Fibroblast of lung (primary cell): ENCODE data around the gene KRTAP9-7. TPM values are rescaled to one million over a fixed set of nuclear protein-coding genes. Genes with fewer than 3 reads are reported as not detected.
A peak's percentile ranks its signal among the peaks of the same experiment; 100 is the strongest.

ENCODE experiments used
- DNase-seq, 2 donors: peaks; one replicate each; pipeline versions ENCODE4 v3.0.0 to v3.0.0-alpha.2; 2010; ENCODE audit warnings: low read depth in 2 of 2
- H2AFZ ChIP-seq: 2 replicates; pipeline ENCODE4 v1.5.1; 2012; ENCODE audit warnings: low read length, control low read depth, inconsistent platforms
- H3K27ac ChIP-seq: 2 replicates; pipeline ENCODE4 v1.5.1; 2011; ENCODE audit warnings: low read length, control low read depth; ENCODE audit not compliant: insufficient read depth
- H3K27me3 ChIP-seq: 2 replicates; pipeline ENCODE4 v1.5.1; 2011; ENCODE audit warnings: mild to moderate bottlenecking, low read length; ENCODE audit not compliant: control insufficient read depth, insufficient read depth
- H3K36me3 ChIP-seq: 2 replicates; pipeline ENCODE4 v1.5.1; 2011; ENCODE audit warnings: low read length; ENCODE audit not compliant: control insufficient read depth, insufficient read depth
- H3K4me1 ChIP-seq: 2 replicates; pipeline ENCODE4 v1.5.1; 2011; ENCODE audit warnings: low read length; ENCODE audit not compliant: control insufficient read depth, insufficient read depth; ENCODE audit errors: extremely low read depth
- H3K4me2 ChIP-seq: 2 replicates; pipeline ENCODE4 v1.5.1; 2011; ENCODE audit warnings: low read length, control low read depth; ENCODE audit not compliant: insufficient read depth; ENCODE audit errors: extremely low read depth
- H3K4me3 ChIP-seq, 4 experiments: fragments of 200-600 bp in 1 of 4; sonication (generic) in 1 of 4; replicated peaks in 1 of 4; 2 replicates each; pipeline ENCODE4 v1.5.1; 2011 to 2016; ENCODE audit warnings: low read length in 4 of 4, low read depth in 3 of 4, mild to moderate bottlenecking in 3 of 4, control low read depth in 2 of 4, inconsistent platforms in 1 of 4, mixed read lengths in 1 of 4; ENCODE audit not compliant: insufficient read depth in 1 of 4; ENCODE audit errors: control extremely low read depth in 1 of 4
- H3K79me2 ChIP-seq: 2 replicates; pipeline ENCODE4 v1.5.1; 2012; ENCODE audit warnings: mild to moderate bottlenecking, low read length, inconsistent platforms; ENCODE audit not compliant: control insufficient read depth, insufficient read depth
- H3K9ac ChIP-seq: 2 replicates; pipeline ENCODE4 v1.5.1; 2011; ENCODE audit warnings: mild to moderate bottlenecking, low read length, control low read depth; ENCODE audit not compliant: insufficient read depth
- H3K9me3 ChIP-seq: 2 replicates; pipeline ENCODE4 v1.5.1; 2012; ENCODE audit warnings: low read depth, low read length; ENCODE audit not compliant: control insufficient read depth, insufficient read depth
- H4K20me1 ChIP-seq: 2 replicates; pipeline ENCODE4 v1.5.1; 2011; ENCODE audit warnings: low read length; ENCODE audit not compliant: control insufficient read depth, insufficient read depth; ENCODE audit errors: extremely low read depth
- EZH2 ChIP-seq: IDR thresholded peaks from 2 replicates; pipeline ENCODE4 v1.5.1; 2012; ENCODE audit warnings: low read length, control low read depth, mild to moderate bottlenecking; ENCODE audit errors: missing control alignments
- polyA plus RNA-seq, 2 donors: library from polyadenylated mRNA; depleted of rRNA in 1 of 2; stranded (reverse) in 1 of 2; unstranded in 1 of 2; fragments of >200 nt; gene quantifications; 2 replicates each; pipeline ENCODE4 v1.2.1, GENCODE V29; 2011 to 2012; ENCODE audit warnings: missing spikeins in 1 of 2
- total RNA-seq: library from RNA; depleted of rRNA; stranded (reverse); fragments of >200 nt; gene quantifications from 2 replicates; pipeline ENCODE4 v1.2.1, GENCODE V29; 2014
- TF ChIP-seq, protein P1 (sequence below), 2 donors: IDR thresholded peaks in 1 of 2; conservative IDR thresholded peaks in 1 of 2; 1 replicate in 1 of 2; 2 replicates in 1 of 2; pipeline ENCODE4 v1.5.1; 2011 to 2012; ENCODE audit warnings: low read length in 2 of 2, control low read depth in 1 of 2, inconsistent platforms in 1 of 2, low read depth in 1 of 2, mild to moderate bottlenecking in 1 of 2

KRTAP9-7 gene
- total and polyA plus RNA-seq, 2 donors (not counting 1 experiment from before 2014, with no cell fraction given), result not detected

GRCh38 chr17:41296846-41297245 lies 21.3 kb downstream of the KRTAP9-7 start:
- TF ChIP-seq EZH2, result no peak
- TF ChIP-seq, protein P1, sequence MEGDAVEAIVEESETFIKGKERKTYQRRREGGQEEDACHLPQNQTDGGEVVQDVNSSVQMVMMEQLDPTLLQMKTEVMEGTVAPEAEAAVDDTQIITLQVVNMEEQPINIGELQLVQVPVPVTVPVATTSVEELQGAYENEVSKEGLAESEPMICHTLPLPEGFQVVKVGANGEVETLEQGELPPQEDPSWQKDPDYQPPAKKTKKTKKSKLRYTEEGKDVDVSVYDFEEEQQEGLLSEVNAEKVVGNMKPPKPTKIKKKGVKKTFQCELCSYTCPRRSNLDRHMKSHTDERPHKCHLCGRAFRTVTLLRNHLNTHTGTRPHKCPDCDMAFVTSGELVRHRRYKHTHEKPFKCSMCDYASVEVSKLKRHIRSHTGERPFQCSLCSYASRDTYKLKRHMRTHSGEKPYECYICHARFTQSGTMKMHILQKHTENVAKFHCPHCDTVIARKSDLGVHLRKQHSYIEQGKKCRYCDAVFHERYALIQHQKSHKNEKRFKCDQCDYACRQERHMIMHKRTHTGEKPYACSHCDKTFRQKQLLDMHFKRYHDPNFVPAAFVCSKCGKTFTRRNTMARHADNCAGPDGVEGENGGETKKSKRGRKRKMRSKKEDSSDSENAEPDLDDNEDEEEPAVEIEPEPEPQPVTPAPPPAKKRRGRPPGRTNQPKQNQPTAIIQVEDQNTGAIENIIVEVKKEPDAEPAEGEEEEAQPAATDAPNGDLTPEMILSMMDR (conservative IDR thresholded peaks at IDR 0.05 in 1 of 2, IDR thresholded peaks at IDR 0.05 in 1 of 2; ENCODE audit: low read depth in 1 of 2, low read length in 2 of 2), result no peak
- no peak for DNase-seq
- Histone ChIP-seq H3K4me3 (no peak overlapping the region), H4K20me1 (no peaks in the 10 kb centered on the region), H3K9ac (no peak overlapping the region), H3K4me2 (no peak overlapping the region), H3K79me2 (no peaks in the 10 kb centered on the region), H3K4me1 (no peaks in the 10 kb centered on the region), H3K27me3 (no peaks in the 10 kb centered on the region), H3K9me3 (no peaks in the 10 kb centered on the region), H2AFZ (no peak overlapping the region), H3K36me3 (no peaks in the 10 kb centered on the region), H3K27ac (no peak overlapping the region)

DNA sequence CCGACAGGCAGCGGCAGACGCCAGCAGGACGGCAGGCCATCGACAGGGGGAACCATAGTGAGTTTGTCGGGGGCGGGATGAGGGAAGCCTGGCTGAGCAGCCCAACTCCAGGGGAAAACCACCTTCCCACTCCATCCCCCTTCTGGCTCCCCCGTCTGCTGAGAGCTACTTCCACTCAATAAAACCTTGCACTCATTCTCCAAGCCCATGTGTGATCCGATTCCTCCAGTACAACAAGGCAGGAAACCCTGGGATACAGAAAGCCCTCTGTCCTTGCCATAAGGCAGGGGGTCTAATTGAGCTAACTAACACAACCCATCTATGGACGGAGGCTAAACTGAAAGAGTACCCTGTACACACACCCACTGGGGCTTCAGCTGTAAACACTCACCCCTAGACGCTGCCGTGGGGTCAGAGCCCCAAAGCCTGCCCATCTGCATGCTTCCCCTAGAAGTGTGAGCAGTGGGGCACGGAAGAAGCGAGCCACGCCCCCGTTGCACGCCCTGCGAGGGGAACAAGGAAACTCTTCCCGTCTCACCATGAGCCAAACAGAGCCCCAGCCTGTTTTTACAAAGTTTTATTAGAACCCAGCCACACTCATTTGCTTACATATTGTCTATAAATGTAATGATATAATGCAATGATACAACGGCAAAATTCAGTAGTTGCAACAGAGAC lies 23.1 kb downstream of the KRTAP9-7 start:
- no peak overlapping the region for H2AFZ ChIP-seq
- no peaks in the 10 kb centered on the region for H4K20me1 ChIP-seq
- no peaks in the 10 kb centered on the region for H3K79me2 ChIP-seq
- TF ChIP-seq EZH2, result no peak
- TF ChIP-seq, protein P1 (conservative IDR thresholded peaks at IDR 0.05 in 1 of 2, IDR thresholded peaks at IDR 0.05 in 1 of 2; ENCODE audit: low read depth in 1 of 2, low read length in 2 of 2), result no peak
- H3K36me3 ChIP-seq, result no peaks in the 10 kb centered on the region
- H3K9ac ChIP-seq, result no peak overlapping the region
- H3K4me3 ChIP-seq, result no peak overlapping the region
- H3K4me2 ChIP-seq, result no peak overlapping the region
- no peak overlapping the region for H3K27ac ChIP-seq
- H3K27me3 ChIP-seq, result peaks cover 10% of the 10 kb centered on the region
- no peaks in the 10 kb centered on the region for H3K9me3 ChIP-seq
- no peaks in the 10 kb centered on the region for H3K4me1 ChIP-seq
- DNase-seq, result no peak

GRCh38 chr17:41301204-41301790 lies 25.8 kb downstream of the KRTAP9-7 start:
- DNase-seq, result peak in 1 of 2 donors; percentile 11
- no peaks in the 10 kb centered on the region for H4K20me1 ChIP-seq
- H3K36me3 ChIP-seq, result no peaks in the 10 kb centered on the region
- no peaks in the 10 kb centered on the region for H3K9me3 ChIP-seq
- no peak overlapping the region for H3K4me2 ChIP-seq
- TF ChIP-seq, protein P1 (conservative IDR thresholded peaks at IDR 0.05 in 1 of 2, IDR thresholded peaks at IDR 0.05 in 1 of 2; ENCODE audit: low read depth in 1 of 2, low read length in 2 of 2), result no peak
- TF ChIP-seq EZH2, result no peak
- H3K27ac ChIP-seq, result no peak overlapping the region
- H3K4me1 ChIP-seq, result no peaks in the 10 kb centered on the region
- H3K79me2 ChIP-seq, result no peaks in the 10 kb centered on the region
- peaks cover 12% of the 10 kb centered on the region for H3K27me3 ChIP-seq
- H3K4me3 ChIP-seq, result no peak overlapping the region
- no peak overlapping the region for H3K9ac ChIP-seq
- H2AFZ ChIP-seq, result no peak overlapping the region
